Measurements from ENCODE around the gene KRT85.
"Not testable (repeated sequence)": the region's sequence is repeated elsewhere in the genome, so short reads cannot be mapped to it uniquely, and the experiment has no call there.

Gene KRT85

DNA sequence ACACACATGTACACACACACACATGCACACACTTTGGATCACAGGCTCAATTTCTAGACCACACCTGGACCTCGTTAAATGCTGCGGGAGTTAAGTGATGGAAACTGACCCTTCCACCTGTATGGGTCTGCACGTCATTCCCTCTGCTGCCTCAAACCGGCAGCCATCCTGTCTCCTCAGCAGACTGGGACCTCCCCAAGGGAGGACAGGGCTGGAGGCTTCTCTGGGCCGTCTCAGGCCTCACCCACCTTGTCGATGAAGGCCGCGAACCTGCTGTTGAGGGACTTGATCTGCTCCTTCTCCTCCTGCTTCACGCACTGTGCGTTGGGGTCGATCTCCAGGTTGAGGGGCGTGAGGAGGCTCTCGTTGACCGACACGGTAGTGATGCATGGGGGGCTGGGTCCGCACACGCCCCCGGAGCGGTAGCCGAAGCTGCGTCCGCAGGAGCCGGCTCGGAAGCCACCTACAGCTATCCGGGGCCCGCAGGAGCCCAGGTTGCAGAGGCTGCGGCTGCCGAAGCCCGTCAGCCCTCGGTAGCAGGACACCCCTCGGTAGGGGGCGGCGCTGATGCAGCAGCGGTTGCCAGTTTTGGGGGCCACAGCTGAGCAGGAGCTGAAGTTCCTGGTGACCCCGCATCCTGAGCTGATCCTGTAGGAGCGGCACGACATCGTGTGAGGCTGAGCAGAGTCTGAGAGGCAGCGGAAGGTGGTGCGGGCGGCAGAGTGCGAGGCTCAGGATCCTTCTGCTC is at the start of gene KRT85:
TSS of gene KRT85 (minus strand) at position 744 of the 748 bp plus-strand sequence. CDS start at position 668, 76 bp downstream.
- no peak for DNase-seq (ENCODE audit: insufficient read length, low spot score)
- FAIRE-seq, result no peak

DNA sequence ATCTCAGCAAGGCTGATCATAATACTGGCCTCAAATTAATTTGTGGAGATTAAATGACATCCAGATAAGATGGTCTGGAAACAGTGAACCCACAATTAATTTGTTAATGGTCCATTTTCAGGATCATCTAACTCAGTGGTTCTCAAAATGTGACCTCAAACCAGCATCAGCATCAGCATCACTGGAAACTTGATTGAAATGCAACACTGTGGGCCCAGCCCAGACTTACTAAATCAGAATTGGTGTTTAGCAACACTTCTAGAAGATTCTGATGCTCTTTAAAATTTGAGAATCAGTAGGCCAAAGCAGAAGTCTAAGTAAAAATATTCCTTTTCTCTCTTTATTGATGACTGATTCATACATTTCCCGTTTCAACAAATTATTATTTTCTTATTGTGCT is 49.5 kb upstream of the KRT85 start:
- DNase-seq (ENCODE audit: insufficient read length, low spot score) (no peak), FAIRE-seq (no peak)

DNA sequence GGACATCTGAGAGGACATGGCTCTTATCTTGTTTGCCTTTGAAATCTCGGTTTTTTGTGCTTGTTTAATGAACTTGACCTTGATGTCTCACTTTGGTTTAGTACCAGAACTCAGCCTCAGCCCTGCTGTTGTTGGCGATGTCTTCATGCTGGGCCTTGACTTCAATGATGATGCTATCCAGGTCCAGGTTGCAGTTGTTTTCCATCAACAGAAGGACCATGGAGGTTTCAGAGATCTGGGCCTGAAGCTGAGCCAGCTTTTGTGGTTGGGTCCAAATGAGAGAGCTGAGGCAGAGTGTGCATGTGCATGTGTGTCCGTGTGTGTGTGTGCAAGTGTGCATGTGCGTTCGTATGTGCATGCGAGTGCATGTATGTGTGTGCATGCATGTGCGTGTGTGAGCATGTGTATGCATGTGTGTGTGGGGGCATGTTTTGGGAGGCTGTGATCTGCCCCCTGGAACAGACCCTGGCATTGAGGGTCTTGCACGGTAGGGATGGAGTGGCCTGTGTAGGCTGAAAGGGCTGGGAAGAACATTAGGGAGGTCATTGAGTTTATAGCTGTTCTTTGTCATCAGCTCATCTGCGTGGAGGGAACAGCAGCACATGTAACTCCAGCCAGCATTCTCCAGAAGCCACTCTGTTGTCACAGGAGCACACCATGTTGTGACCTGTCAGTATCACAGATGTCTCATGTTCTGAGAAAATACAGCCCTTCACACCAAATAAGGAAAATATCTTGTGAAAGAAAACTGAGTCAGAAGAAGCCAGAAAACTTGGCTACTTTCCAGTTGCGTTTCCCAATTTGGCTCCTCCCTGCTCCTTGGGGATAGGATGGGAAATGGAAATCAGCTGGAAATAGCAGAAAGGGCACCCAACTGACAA is 48.8 kb upstream of the KRT85 start:
- DNase-seq (ENCODE audit: insufficient read length, low spot score), result no peak
- FAIRE-seq, result no peak

DNA sequence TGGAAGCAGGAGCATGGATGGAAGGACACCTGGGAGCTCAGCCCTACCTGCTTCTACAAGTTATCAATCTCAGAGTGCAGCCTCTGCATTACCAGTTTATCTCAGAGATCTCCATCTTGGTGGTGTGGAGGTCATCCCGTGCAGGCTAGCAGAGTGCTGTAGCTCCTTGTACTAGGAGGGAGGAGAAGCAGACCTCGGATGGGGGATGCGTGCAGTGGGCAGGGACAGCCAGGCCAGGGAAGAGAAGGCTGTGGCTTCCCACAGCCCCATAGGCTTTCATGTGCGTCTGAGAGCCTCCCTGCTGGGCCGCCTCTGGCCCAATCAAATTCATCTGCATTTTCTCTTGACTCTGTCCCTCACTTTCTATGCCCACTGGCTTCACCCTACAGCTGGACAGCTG is 47.7 kb upstream of the KRT85 start:
- DNase-seq (ENCODE audit: insufficient read length, low spot score), result no peak
- FAIRE-seq, result no peak

- no peak for DNase-seq (ENCODE audit: insufficient read length, low spot score)
- FAIRE-seq, result no peak
These were observed 46.6 kb upstream of the KRT85 start for GRCh38 chr12:52413782-52414345.

GRCh38 chr12:52413202-52413601 is 45.9 kb upstream of the KRT85 start:
- DNase-seq (ENCODE audit: insufficient read length, low spot score), result no peak
- no peak for FAIRE-seq

DNA sequence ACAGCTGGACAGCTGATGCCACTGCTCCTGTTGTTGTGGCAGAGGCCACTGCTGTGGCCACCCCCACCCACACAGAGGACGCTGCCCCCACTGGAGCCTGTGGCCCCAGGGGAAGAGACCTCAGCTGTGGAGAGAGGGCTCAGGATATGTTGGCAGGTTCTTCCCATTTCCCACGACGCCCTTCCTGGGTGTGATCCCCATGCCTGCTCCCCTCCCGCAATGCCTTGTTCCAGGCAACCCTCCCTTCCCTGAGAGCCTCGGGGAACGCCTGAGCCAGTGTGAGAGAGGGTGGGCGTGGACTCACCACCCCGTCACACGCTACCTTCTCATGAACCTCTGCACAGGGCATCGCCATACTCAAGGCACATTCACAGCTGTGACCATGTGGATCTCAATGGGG is 44.5 kb upstream of the KRT85 start:
- FAIRE-seq (no peak), DNase-seq (ENCODE audit: insufficient read length, low spot score) (no peak)

- not testable (repeated sequence) for FAIRE-seq; DNase-seq (ENCODE audit: insufficient read length, low spot score)
These were observed 43.4 kb upstream of the KRT85 start for GRCh38 chr12:52410589-52411248.

DNA sequence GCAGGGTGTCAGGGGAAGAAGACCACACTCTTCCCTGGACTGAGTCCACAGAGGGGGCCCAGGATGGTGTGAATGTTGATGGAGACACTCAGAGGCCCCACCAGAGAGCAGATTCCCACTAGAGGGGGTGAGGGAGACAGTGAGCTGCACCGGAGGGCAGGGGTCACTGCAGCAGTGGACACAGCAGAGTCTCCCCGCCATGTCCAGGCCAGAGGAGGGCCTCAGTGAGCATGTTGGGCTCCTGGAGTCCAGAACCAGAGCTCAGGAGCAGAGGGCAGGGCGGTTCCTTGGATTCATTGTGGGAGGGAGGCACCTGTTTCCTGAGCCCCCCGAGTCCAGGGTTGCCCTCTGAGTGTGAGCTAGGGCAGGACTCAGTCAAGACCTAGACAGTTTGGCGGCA is 40.6 kb upstream of the KRT85 start:
- DNase-seq (ENCODE audit: insufficient read length, low spot score) (no peak), FAIRE-seq (no peak)

DNA sequence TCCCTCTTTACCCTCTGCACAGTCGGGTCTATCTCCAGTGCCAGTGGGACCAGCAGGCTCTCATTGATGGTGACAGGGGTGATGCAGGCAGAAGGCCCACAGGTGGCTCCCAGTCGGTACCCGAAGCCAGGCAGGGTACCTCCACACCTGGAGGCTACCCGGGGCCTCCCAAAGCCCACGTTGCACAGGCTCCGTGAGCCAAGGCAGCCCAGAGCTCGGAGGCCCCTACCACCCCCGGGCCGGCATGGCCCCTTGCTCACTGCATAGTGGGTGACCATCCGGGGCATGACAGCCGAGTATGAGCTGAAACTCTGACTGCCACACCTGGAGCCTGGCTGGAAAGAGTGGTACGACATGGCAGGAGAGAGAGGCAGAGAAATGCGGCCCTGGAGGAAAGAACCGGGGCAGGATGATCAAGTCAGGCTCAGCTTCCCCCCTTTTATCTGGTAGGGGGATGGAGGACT is 38.7 kb upstream of the KRT85 start, which contains the start of gene KRT82:
TSS of gene KRT82 (minus strand) at position 414 of the 464 bp plus-strand sequence. CDS start at position 356, 58 bp downstream.
- DNase-seq (ENCODE audit: insufficient read length, low spot score), result no peak
- no peak for FAIRE-seq

GRCh38 chr12:52404951-52405350 is 37.7 kb upstream of the KRT85 start:
- FAIRE-seq, result no peak
- DNase-seq (ENCODE audit: insufficient read length, low spot score), result no peak

DNA sequence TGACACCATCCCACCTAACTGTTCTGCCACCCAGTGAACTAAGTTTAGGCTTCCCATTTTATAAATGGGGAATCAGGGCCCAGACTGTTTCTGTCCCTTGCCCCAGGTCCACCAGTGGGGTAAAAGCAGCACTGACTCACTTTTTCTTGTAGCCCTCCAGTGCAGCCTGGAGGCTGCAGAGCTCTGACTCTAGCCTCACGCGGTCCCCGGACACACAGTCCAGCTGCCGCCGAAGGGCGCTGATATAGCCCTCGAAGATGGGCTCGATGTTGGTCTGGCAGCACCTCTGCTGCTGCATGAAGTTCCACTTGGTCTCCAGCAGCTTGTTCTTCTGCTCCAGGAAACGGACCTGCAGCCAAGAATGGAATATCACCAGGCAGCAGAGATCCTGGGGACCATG is 36.3 kb upstream of the KRT85 start:
- DNase-seq (ENCODE audit: insufficient read length, low spot score), result no peak
- FAIRE-seq, result no peak

DNA sequence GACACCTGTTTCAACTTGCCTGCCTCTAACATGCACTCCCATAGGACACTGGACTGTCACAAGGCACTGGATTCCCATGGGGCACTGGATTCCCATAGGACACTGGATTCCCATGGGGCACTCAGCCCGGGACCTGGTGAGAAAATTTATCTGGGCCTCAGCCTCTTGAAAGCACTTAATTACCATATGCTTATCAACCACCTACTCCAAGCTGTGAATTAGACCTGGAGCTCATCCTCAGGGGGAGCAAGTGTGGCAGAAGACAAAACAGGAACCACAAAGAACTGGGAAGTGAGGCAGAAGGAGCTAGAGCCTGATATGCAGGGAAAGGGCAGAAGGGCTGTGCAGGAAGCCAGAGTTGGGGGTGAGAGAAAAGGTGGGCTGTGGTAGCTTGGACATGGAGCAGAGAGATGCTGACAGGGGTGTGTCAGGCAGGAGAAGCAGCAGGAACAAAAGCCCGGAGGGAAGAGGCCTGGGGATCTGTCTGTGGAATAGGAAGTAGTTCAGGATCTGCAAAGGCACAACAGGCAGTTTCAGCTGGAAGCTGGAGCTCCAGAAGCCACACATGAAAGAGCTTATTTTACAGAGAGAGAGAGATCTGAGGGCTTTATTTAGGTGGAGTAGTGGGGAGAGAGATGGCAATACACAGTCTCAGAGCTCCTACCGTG is 35.7 kb upstream of the KRT85 start:
- DNase-seq (ENCODE audit: insufficient read length, low spot score) (no peak), FAIRE-seq (no peak)

- no peak for FAIRE-seq
- no peak for DNase-seq (ENCODE audit: insufficient read length, low spot score)
These were observed 35.1 kb upstream of the KRT85 start for GRCh38 chr12:52402377-52402776.

- FAIRE-seq, result no peak
These were observed 34.6 kb upstream of the KRT85 start for GRCh38 chr12:52401926-52402325.

GRCh38 chr12:52401526-52401925 is 34.2 kb upstream of the KRT85 start:
- no peak for DNase-seq (ENCODE audit: insufficient read length, low spot score)
- no peak for FAIRE-seq

More at GRCh38 chr12:52401926-52402325, 34.6 kb upstream of the KRT85 start:
- no peak for DNase-seq (ENCODE audit: insufficient read length, low spot score)

DNA sequence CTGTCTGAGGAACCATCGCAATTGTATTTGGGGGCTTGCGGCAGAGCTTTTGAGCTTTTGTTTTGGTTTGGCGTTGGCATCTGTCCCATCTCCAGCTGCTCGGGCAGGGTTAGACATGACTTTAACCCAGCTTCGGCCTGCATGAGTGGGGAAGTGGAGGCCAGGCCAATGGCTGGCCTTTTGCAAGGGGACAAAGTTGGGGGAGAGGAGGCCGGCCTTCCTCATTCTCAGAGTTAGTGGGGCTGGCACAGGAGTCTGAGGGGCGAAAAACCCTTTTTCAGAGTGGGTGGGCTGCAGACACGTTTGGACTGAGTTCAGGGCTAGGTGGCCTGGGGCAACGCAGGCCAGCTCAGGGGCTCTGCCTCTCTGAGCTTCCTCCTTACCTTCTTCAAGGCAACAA is 33.6 kb upstream of the KRT85 start:
- no peak for FAIRE-seq

DNA sequence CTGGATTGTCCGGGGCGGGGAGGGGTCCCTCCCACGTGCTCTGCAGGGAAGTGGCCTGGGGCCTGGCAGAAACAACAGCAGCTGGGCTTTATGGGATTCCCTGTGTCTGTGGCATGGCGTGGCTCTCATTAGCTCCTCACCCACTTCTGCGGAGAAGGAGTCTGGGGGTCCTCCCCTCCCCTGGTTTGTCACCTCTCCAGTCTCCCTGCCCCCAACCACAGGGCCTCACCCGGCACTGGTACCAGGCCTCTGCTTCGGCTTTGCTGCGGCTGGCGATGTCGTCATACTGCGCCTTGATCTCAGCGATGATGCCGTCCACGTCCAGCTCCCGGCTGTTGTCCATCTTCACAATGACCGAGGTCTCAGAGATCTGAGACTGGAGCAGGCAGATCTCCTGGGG is 32.5 kb upstream of the KRT85 start:
- DNase-seq (ENCODE audit: insufficient read length, low spot score) (no peak), FAIRE-seq (no peak)

More for the DNA sequence above, 33.6 kb upstream of the KRT85 start:
- DNase-seq (ENCODE audit: insufficient read length, low spot score), result no peak

DNA sequence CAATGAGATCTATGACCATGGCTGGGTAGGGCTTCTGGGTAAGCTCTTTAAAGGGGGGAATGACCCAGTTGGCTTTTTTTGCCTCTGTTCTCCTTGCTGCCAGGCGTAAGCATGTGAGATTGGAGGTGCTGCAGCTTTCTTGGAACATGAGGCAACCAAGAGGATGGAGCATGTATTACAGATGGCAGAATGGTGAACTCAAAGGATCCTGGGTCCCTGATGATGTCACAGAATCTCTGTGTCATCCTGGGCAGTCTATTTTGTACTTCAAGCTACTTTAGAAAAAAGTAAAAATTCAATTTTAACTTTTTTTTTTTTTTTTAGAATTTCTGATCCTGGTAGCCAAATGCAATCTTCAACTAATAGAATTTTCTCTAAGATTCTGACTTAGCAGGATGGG is 30.9 kb upstream of the KRT85 start:
- DNase-seq (ENCODE audit: insufficient read length, low spot score), result no peak
- no peak for FAIRE-seq

DNA sequence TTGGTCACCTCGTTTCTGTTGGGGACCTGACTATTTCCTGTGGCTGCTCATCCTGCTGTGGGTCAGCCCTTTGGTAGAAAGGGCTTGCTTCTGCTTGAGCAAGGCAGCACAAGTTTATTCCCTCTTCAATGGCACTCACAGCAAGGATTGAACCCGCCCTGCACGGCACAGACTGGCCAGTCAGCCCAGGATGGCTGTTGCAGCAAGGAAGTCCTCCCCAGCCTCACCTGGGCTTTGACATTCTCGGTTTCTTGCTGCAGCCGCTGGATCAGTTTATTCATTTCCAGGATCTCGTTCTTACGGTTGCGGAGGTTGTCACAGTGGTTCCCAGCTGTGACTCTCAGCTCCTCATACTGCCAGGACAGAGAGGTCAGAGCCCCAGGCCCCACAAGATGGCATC is 29.4 kb upstream of the KRT85 start:
- FAIRE-seq, result no peak
- no peak for DNase-seq (ENCODE audit: insufficient read length, low spot score)

Data from GM19239 (cell line).